GM18508 (cell line): Measurements from ENCODE around the gene PTPRD.
"Not testable (repeated sequence)": the region's sequence is repeated elsewhere in the genome, so short reads cannot be mapped to it uniquely, and the experiment has no call there.

Source experiments
- ATAC-seq: cut with Tn5 transposase; IDR thresholded peaks from one replicate; pipeline ENCODE4 v1.9.1; 2021; ENCODE audit warnings: moderate number of reproducible peaks; ENCODE audit not compliant: insufficient read depth, unreplicated experiment

PTPRD gene

GRCh38 chr9:8978334-8978733, 1634.5 kb downstream of the PTPRD start:
- no peak for ATAC-seq

- ATAC-seq = not testable (repeated sequence)
Observed at GRCh38 chr9:8968350-8968749, 1644.5 kb downstream of the PTPRD start.

DNA sequence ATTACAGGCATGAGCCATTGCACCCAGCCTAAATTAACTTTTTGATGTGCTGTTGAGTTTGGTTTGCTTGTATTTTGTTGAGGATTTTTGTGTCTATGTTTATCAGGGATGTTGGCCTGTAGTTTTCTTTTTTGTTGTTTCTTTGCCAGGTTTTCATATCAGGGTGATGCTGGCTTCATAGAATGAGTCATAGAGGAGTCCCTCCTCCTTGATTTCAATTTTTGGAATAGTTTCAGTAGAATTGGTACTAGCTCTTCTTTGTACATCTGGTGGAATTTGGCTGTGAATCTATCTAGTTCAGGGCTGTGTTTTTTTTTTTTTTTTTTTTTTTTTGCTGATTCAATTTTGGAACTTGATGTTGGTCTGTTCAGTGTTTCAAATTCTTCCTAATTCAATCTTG, 1648.9 kb downstream of the PTPRD start:
- ATAC-seq = no peak

DNA sequence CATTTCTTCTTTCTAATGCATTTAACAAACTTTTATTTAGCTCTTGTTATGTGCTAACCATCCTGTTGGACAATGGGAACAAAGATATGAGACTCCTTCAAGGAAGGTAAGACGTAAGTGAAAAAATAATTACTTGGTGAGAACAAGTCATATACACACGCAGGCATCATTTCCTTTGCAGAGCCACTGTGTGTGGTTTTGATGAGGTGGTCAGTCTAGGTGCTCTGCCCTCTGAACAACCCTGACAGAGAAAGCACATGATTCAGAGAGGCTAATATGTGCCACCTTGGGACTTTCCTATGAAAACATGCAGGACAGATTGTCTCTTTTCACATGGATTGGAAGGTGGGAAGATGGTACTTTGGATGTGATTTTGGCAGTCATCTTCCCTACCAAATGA, 1650.7 kb downstream of the PTPRD start:
- no peak for ATAC-seq

- no peak for ATAC-seq
Observed at GRCh38 chr9:8961186-8961851, 1651.5 kb downstream of the PTPRD start.

GRCh38 chr9:8960254-8960653, 1652.5 kb downstream of the PTPRD start:
- no peak for ATAC-seq

GRCh38 chr9:8958358-8958757, 1654.4 kb downstream of the PTPRD start:
- ATAC-seq = no peak

DNA sequence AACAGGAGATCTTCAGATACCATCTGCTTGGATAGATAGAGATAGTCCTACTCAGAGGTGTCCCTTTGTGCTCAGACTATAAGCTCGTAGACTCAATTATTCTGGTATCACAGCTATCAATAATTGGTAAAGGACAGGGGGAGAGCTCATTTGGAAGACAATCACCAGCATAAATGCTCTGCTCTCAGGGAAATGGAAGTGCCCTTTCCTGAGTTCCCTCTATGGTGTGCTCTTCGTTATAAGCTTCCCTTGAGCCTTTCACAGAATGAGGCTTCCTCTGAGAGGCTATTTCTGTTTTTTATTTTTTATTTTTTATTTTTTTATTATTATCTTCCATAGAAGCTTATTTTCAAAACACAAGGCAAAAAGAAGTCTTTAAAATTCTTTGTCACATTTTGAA, 1657.5 kb downstream of the PTPRD start:
- ATAC-seq = no peak

DNA sequence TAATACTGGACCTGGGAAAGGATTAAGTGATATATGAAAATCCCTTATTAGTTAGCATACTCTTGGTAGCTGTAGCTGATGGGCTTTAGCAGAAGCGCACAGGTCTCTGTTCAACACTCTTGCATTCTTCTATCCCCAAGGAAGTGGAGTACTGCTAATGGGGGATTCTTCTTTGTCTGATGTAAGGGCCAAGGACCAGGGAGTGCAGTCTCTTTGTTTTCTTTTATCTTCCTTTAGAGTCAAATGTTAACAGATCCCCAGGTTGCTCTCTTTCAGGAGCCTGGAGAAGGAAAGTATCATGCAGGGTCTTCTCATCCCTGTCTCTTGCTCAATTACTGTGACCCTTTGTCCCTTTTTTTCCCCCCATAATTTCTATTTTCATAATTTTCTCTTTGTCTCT, 1666.3 kb downstream of the PTPRD start:
- ATAC-seq = no peak

GRCh38 chr9:8943392-8943791, 1669.4 kb downstream of the PTPRD start:
- ATAC-seq = no peak

DNA sequence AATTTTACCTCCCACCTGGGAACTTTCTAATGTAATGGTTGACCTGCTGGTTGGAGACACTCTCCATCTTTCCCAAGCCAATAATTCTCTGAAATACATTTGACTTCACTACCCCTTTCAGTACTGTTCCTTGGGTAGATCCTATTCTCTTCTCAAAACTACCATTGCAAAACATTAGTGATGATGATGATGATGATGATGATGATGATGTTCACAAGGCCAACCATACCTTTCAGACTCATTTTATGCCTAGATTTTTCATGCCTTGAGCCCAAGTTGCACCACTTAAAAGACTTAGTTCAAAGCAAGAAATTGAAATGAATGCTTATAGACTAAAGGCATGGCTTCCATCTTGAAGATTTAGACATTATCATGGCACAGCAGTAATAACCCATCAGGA, 1672.2 kb downstream of the PTPRD start:
- no peak for ATAC-seq

GRCh38 chr9:8926461-8926860, 1686.3 kb downstream of the PTPRD start:
- no peak for ATAC-seq

- no peak for ATAC-seq
Observed at GRCh38 chr9:8924562-8924961, 1688.2 kb downstream of the PTPRD start.

GRCh38 chr9:8920478-8921183, 1692.2 kb downstream of the PTPRD start:
- ATAC-seq = not testable (repeated sequence)

DNA sequence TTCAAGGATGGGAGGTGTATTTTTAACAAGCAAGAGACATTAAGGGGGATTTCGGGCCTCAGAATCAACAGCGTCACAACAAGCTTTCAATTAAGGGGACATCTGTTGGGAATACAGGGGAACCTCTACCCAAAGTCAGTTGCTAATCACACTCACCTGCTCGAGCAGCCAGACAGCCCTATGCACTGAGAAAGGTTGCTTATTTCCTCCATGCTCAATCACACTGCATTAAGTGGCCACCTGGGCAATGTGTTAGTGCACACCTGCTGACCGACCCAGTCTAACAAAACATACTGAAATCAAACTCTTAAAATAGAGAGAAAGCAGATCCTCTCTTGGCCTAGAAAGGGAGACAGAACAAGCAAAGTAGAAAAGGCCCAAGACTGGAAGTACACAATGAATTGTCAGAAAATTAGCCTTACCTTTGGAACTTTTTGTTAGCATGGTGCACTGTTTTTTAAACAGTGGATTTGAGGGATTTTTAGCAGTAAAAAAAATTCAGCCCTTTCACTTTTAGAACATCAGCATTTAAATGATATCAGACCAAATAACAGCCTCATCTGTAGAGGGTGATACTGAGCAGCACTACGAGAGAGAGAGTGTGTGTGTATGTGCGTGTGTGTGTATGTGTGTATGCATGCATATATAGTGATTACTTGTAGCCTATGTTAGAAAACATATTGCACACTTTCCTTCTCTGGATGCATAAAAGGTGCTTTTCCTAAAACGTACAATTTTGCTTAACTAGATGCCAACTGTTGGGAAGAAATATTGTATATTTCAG, 1694.7 kb downstream of the PTPRD start:
- no peak for ATAC-seq

GRCh38 chr9:8916771-8917170, 1696.0 kb downstream of the PTPRD start:
- ATAC-seq = no peak

GRCh38 chr9:8907868-8908267, 1704.9 kb downstream of the PTPRD start:
- no peak for ATAC-seq

GRCh38 chr9:8905731-8906130, 1707.1 kb downstream of the PTPRD start:
- ATAC-seq = no peak

DNA sequence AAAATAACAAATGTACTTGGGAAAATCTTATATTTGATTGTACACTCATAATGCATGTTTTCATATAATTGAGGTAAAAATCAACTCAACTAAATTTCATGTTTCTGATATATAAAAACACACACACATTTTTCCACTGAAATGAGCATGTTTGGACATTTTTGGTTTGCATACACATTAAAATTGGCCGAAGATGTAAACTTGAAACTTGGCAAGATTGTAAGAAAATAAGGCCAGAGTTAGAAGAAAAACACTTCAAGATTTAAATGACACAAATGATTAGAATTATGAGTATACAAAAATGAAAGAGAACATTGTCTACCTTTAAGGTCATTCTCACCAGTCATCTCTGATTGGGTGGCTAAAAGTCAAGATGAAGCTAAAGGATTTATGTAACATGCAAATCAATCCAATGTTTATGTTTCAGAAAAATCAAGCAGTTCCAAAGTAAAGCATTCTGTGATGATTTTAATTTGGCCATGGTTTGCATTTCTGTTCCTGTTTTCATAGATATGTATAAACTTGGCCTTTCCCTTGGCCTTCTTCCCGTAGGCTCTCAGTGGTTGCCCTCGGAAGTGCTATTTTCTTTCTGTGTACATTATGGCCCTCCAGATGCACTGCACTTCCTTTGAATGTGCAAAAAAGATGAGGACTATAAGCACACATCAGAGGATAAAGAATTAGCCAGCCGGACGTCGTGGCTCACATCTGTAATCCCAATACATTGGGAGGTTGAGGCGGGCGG, 1707.9 kb downstream of the PTPRD start:
- no peak for ATAC-seq

DNA sequence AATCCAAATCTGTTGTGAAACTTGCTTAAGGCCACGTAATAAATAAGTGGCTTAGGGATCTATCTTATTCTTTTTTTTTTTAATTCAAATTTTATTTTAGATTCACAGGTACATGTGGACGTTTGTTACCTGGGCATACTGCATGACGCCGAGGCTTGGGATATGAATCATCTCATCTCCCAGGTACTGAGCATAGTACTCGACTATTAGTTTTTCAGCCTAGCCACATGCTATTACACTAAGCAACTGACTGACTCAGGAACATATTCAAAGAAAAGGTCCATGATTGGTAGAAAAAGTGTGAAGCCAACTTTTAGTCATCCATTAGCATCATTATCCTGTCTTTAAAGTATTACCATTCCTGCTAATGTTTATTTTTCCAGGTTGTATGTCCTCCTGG, 1709.7 kb downstream of the PTPRD start:
- ATAC-seq = no peak

DNA sequence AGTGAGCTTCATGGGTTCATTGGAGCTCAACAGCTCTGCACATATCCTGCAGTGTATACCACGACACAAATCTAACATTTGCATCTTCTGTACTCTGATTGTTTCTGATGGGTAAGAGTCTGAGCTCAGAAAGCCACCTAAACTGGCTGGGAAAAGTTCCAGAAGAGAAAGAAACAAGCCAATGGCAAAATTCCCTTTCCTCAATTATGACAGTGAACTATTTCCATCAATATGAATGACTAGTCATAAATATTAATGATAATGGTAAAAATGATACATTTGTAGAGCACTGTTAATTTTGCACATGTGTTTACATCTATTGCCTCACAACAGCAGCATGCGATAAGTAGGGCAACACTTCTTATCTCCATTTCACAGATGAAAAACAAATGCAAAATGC, 1711.7 kb downstream of the PTPRD start:
- no peak for ATAC-seq
